ENCODE measurements around the gene HS1BP3.

Gene HS1BP3

GRCh38 chr2:20696366-20696765 is 45.5 kb upstream of the HS1BP3 start:
- H3F3A ChIP-seq (ENCODE audit: insufficient read depth): no peaks in the 10 kb centered on the region
- no peak overlapping the region for H3K4me3 ChIP-seq (ENCODE audit: insufficient read depth, low read length, poor library complexity, severe bottlenecking)
- no peaks in the 10 kb centered on the region for H3K9me2 ChIP-seq (replicated peaks; ENCODE audit: insufficient read depth, low read length)
- H3K4me2 ChIP-seq (ENCODE audit: low read depth, low read length, poor library complexity, severe bottlenecking): no peak overlapping the region
- H3K9me3 ChIP-seq (ENCODE audit: insufficient read depth, low read length): no peaks in the 10 kb centered on the region
- no peak overlapping the region for H2AFZ ChIP-seq (ENCODE audit: low read depth, low read length, severe bottlenecking)
- no peak overlapping the region for H3K9ac ChIP-seq (ENCODE audit: low read length)
- peaks cover 4% of the 10 kb centered on the region; the same call in 1 of the 2 replicates for H3K36me3 ChIP-seq (ENCODE audit: low read length)
- H3K79me2 ChIP-seq (ENCODE audit: insufficient read depth, low read length): no peaks in the 10 kb centered on the region; the same call in 1 of the 2 replicates
- TF ChIP-seq, protein P1, sequence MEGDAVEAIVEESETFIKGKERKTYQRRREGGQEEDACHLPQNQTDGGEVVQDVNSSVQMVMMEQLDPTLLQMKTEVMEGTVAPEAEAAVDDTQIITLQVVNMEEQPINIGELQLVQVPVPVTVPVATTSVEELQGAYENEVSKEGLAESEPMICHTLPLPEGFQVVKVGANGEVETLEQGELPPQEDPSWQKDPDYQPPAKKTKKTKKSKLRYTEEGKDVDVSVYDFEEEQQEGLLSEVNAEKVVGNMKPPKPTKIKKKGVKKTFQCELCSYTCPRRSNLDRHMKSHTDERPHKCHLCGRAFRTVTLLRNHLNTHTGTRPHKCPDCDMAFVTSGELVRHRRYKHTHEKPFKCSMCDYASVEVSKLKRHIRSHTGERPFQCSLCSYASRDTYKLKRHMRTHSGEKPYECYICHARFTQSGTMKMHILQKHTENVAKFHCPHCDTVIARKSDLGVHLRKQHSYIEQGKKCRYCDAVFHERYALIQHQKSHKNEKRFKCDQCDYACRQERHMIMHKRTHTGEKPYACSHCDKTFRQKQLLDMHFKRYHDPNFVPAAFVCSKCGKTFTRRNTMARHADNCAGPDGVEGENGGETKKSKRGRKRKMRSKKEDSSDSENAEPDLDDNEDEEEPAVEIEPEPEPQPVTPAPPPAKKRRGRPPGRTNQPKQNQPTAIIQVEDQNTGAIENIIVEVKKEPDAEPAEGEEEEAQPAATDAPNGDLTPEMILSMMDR (IDR thresholded peaks at IDR 0.05; ENCODE audit: insufficient read depth, low read length, poor library complexity, severe bottlenecking): no peak
- no peaks in the 10 kb centered on the region for H3K27me3 ChIP-seq (ENCODE audit: low read length)
- H3K27ac ChIP-seq (ENCODE audit: low read depth, low read length): no peak overlapping the region
- H4K20me1 ChIP-seq (ENCODE audit: low read depth, low read length): no peaks in the 10 kb centered on the region

- Histone ChIP-seq H3K36me3 (ENCODE audit: low read length) (peaks cover 4% of the 10 kb centered on the region; the same call in 1 of the 2 replicates), H3K9ac (ENCODE audit: low read length) (no peak overlapping the region), H3K4me2 (ENCODE audit: low read depth, low read length, poor library complexity, severe bottlenecking) (no peak overlapping the region), H3K27ac (ENCODE audit: low read depth, low read length) (no peak overlapping the region), H3K79me2 (ENCODE audit: insufficient read depth, low read length) (no peaks in the 10 kb centered on the region; the same call in 1 of the 2 replicates), H3K4me3 (ENCODE audit: insufficient read depth, low read length, poor library complexity, severe bottlenecking) (no peak overlapping the region), H3K9me3 (ENCODE audit: insufficient read depth, low read length) (no peaks in the 10 kb centered on the region), H2AFZ (ENCODE audit: low read depth, low read length, severe bottlenecking) (no peak overlapping the region), H3F3A (ENCODE audit: insufficient read depth) (no peaks in the 10 kb centered on the region), H3K9me2 (replicated peaks; ENCODE audit: insufficient read depth, low read length) (no peaks in the 10 kb centered on the region), H4K20me1 (ENCODE audit: low read depth, low read length) (no peaks in the 10 kb centered on the region), H3K27me3 (ENCODE audit: low read length) (no peaks in the 10 kb centered on the region)
- TF ChIP-seq, protein P1 (IDR thresholded peaks at IDR 0.05; ENCODE audit: insufficient read depth, low read length, poor library complexity, severe bottlenecking): no peak
- TF ChIP-seq EZH2phosphoT487 (conservative IDR thresholded peaks at IDR 0.05; ENCODE audit: low read length): no peak
Measured at GRCh38 chr2:20693317-20693716, 42.4 kb upstream of the HS1BP3 start.

GRCh38 chr2:20692081-20692480 is 41.2 kb upstream of the HS1BP3 start:
- H3K9me2 ChIP-seq (replicated peaks; ENCODE audit: insufficient read depth, low read length): no peaks in the 10 kb centered on the region
- H3K79me2 ChIP-seq (ENCODE audit: insufficient read depth, low read length): no peaks in the 10 kb centered on the region; the same call in 1 of the 2 replicates
- H3F3A ChIP-seq (ENCODE audit: insufficient read depth): no peaks in the 10 kb centered on the region
- H3K9me3 ChIP-seq (ENCODE audit: insufficient read depth, low read length): no peaks in the 10 kb centered on the region
- H3K27me3 ChIP-seq (ENCODE audit: low read length): no peaks in the 10 kb centered on the region
- H3K4me2 ChIP-seq (ENCODE audit: low read depth, low read length, poor library complexity, severe bottlenecking): no peak overlapping the region
- H4K20me1 ChIP-seq (ENCODE audit: low read depth, low read length): no peaks in the 10 kb centered on the region
- no peaks in the 10 kb centered on the region for H3K36me3 ChIP-seq (ENCODE audit: low read length)
- H3K4me3 ChIP-seq (ENCODE audit: insufficient read depth, low read length, poor library complexity, severe bottlenecking): no peak overlapping the region
- H3K9ac ChIP-seq (ENCODE audit: low read length): no peak overlapping the region
- TF ChIP-seq, protein P1 (IDR thresholded peaks at IDR 0.05; ENCODE audit: insufficient read depth, low read length, poor library complexity, severe bottlenecking): no peak
- TF ChIP-seq EZH2phosphoT487 (conservative IDR thresholded peaks at IDR 0.05; ENCODE audit: low read length): no peak
- no peak overlapping the region for H2AFZ ChIP-seq (ENCODE audit: low read depth, low read length, severe bottlenecking)
- H3K27ac ChIP-seq (ENCODE audit: low read depth, low read length): no peak overlapping the region
